Endothelial cell (in vitro differentiated cells): Measurements from ENCODE around the gene AQP6. TPM values are rescaled to one million over a fixed set of nuclear protein-coding genes. Genes with fewer than 3 reads are reported as not detected.

Experiments
- DNase-seq: peaks from one replicate; pipeline ENCODE4 v3.0.0; 2021; ENCODE audit warnings: low spot score
- H3K27ac Mint-ChIP-seq: one replicate; pipeline ENCODE4 v1.8.0; 2021; ENCODE audit warnings: mixed read lengths, inconsistent platforms; ENCODE audit not compliant: unreplicated experiment
- H3K27me3 Mint-ChIP-seq: one replicate; pipeline ENCODE4 v1.8.0; 2021; ENCODE audit warnings: mild to moderate bottlenecking, moderate library complexity, mixed read lengths, inconsistent platforms; ENCODE audit not compliant: unreplicated experiment
- H3K36me3 Mint-ChIP-seq: one replicate; pipeline ENCODE4 v1.8.0; 2021; ENCODE audit warnings: mild to moderate bottlenecking, low read depth, mixed read lengths, inconsistent platforms; ENCODE audit not compliant: unreplicated experiment
- H3K4me1 Mint-ChIP-seq: one replicate; pipeline ENCODE4 v1.8.0; 2021; ENCODE audit warnings: mild to moderate bottlenecking, mixed read lengths, inconsistent platforms; ENCODE audit not compliant: unreplicated experiment
- H3K4me3 Mint-ChIP-seq: one replicate; pipeline ENCODE4 v1.8.0; 2021; ENCODE audit warnings: mild to moderate bottlenecking, mixed read lengths, inconsistent platforms; ENCODE audit not compliant: unreplicated experiment
- H3K9me3 Mint-ChIP-seq: one replicate; pipeline ENCODE4 v1.8.0; 2021; ENCODE audit warnings: mixed read lengths, inconsistent platforms; ENCODE audit not compliant: unreplicated experiment
- CTCF ChIP-seq: fragments of 200-600 bp; sonication (generic); IDR thresholded peaks from one replicate; pipeline ENCODE4 v1.5.0; 2021; ENCODE audit warnings: antibody characterized with exemption; ENCODE audit not compliant: unreplicated experiment
- total RNA-seq: library from RNA; stranded (reverse); fragmentation: NEBNext Ultra II Directional; extraction: Animal tissue kit (Norgen Biotek cat#: 25700); gene quantifications from one replicate; pipeline ENCODE4 v1.2.1, GENCODE V29; 2021; ENCODE audit not compliant: unreplicated experiment

AQP6 gene
- total RNA-seq, 1 donor from 2014 or later, result not detected

- no peak for DNase-seq
- peaks cover 4% of the 10 kb centered on the region for H3K4me1 Mint-ChIP-seq
- no peaks in the 10 kb centered on the region for H3K9me3 Mint-ChIP-seq
- no peak overlapping the region for H3K4me3 Mint-ChIP-seq
- no peak for TF ChIP-seq CTCF
- H3K36me3 Mint-ChIP-seq, result no peaks in the 10 kb centered on the region
- no peak overlapping the region for H3K27ac Mint-ChIP-seq
- peaks cover 4% of the 10 kb centered on the region for H3K27me3 Mint-ChIP-seq
Observed at GRCh38 chr12:49937639-49938300, 35.0 kb upstream of the AQP6 start.

- H3K4me3 Mint-ChIP-seq, result no peak overlapping the region
- TF ChIP-seq CTCF, result no peak
- H3K27ac Mint-ChIP-seq, result no peak overlapping the region
- no peaks in the 10 kb centered on the region for H3K36me3 Mint-ChIP-seq
- no peak for DNase-seq
- peaks cover 7% of the 10 kb centered on the region for H3K4me1 Mint-ChIP-seq
- H3K27me3 Mint-ChIP-seq, result peaks cover 4% of the 10 kb centered on the region
- no peaks in the 10 kb centered on the region for H3K9me3 Mint-ChIP-seq
Observed at GRCh38 chr12:49939307-49939706, 33.4 kb upstream of the AQP6 start.

- H3K36me3 Mint-ChIP-seq, result no peaks in the 10 kb centered on the region
- peaks cover 2% of the 10 kb centered on the region for H3K27me3 Mint-ChIP-seq
- no peak overlapping the region for H3K4me3 Mint-ChIP-seq
- DNase-seq, result no peak
- H3K27ac Mint-ChIP-seq, result no peak overlapping the region
- peaks cover 7% of the 10 kb centered on the region for H3K4me1 Mint-ChIP-seq
- no peak for TF ChIP-seq CTCF
- H3K9me3 Mint-ChIP-seq, result no peaks in the 10 kb centered on the region
Observed at GRCh38 chr12:49939707-49940106, 33.0 kb upstream of the AQP6 start.

GRCh38 chr12:49941556-49942511, 30.9 kb upstream of the AQP6 start:
- Mint-ChIP-seq H3K27me3 (peaks cover 2% of the 10 kb centered on the region), H3K27ac (no peak overlapping the region), H3K4me1 (peaks cover 14% of the 10 kb centered on the region), H3K4me3 (no peak overlapping the region), H3K9me3 (no peaks in the 10 kb centered on the region), H3K36me3 (no peaks in the 10 kb centered on the region)
- no peak for TF ChIP-seq CTCF
- DNase-seq, result no peak

- no peaks in the 10 kb centered on the region for H3K36me3 Mint-ChIP-seq
- peaks cover 2% of the 10 kb centered on the region for H3K27me3 Mint-ChIP-seq
- H3K9me3 Mint-ChIP-seq, result no peaks in the 10 kb centered on the region
- H3K27ac Mint-ChIP-seq, result no peak overlapping the region
- H3K4me3 Mint-ChIP-seq, result no peak overlapping the region
- peaks cover 14% of the 10 kb centered on the region for H3K4me1 Mint-ChIP-seq
- no peak for DNase-seq
- no peak for TF ChIP-seq CTCF
Observed at GRCh38 chr12:49942512-49942893, 30.2 kb upstream of the AQP6 start.
